M059J (cell line): ENCODE measurements around the gene ZNF699. TPM values are rescaled to one million over a fixed set of nuclear protein-coding genes. Genes with fewer than 3 reads are reported as not detected.
"Not testable (repeated sequence)": the region's sequence is repeated elsewhere in the genome, so short reads cannot be mapped to it uniquely, and the experiment has no call there.

ENCODE experiments used
- DNase-seq: peaks from one replicate; pipeline ENCODE4 v3.0.0-alpha.2; 2012; ENCODE audit warnings: low read depth
- total RNA-seq: library from RNA; depleted of rRNA; stranded (reverse); fragments of >200 nt; shearing (Covaris generic); gene quantifications from 2 replicates; pipeline ENCODE4 v1.2.3, GENCODE V29; 2014; rRNA removed

Gene ZNF699
- 5.9 and 18.5 TPM in 2 replicates for total RNA-seq

- peak; percentile 98 for DNase-seq
Observed at GRCh38 chr19:9309139-9309973, at the start of gene ZNF699. ZNF699 (minus strand) TSS chr19:9309838; CDS start chr19:9305119, 4,719 bp downstream.

GRCh38 chr19:9354651-9355050, 45.0 kb upstream of the ZNF699 start:
- DNase-seq = no peak

GRCh38 chr19:9353011-9353410, 43.4 kb upstream of the ZNF699 start:
- peak; percentile 21 for DNase-seq

- no peak for DNase-seq
Observed at GRCh38 chr19:9352505-9352904, 42.9 kb upstream of the ZNF699 start.

- DNase-seq = no peak
Observed at GRCh38 chr19:9348671-9349070, 39.0 kb upstream of the ZNF699 start.

GRCh38 chr19:9348253-9348652, 38.6 kb upstream of the ZNF699 start:
- no peak for DNase-seq

GRCh38 chr19:9345005-9345404, 35.4 kb upstream of the ZNF699 start:
- DNase-seq = no peak

GRCh38 chr19:9342610-9343304, 33.1 kb upstream of the ZNF699 start:
- no peak for DNase-seq

GRCh38 chr19:9329999-9330398, 20.4 kb upstream of the ZNF699 start:
- DNase-seq = no peak

GRCh38 chr19:9324584-9324962, 14.9 kb upstream of the ZNF699 start:
- DNase-seq = no peak

- DNase-seq = peak; percentile 96
Observed at GRCh38 chr19:9323919-9324583, 14.4 kb upstream of the ZNF699 start, which contains the start of gene ZNF559. ZNF559 (plus strand) TSS chr19:9324179; CDS start chr19:9338550, 14,371 bp downstream.

- peak; percentile 92 for DNase-seq
Observed at GRCh38 chr19:9323557-9323918, 13.9 kb upstream of the ZNF699 start.

GRCh38 chr19:9322201-9322600, 12.6 kb upstream of the ZNF699 start:
- not testable (repeated sequence) for DNase-seq

- DNase-seq = not testable (repeated sequence)
Observed at GRCh38 chr19:9321756-9322155, 12.1 kb upstream of the ZNF699 start.

- DNase-seq = no peak
Observed at GRCh38 chr19:9321338-9321737, 11.7 kb upstream of the ZNF699 start.

- DNase-seq = no peak
Observed at GRCh38 chr19:9313756-9314155, 4.1 kb upstream of the ZNF699 start.

- DNase-seq = peak; percentile 88
Observed at GRCh38 chr19:9309974-9310446, 372 bp upstream of the ZNF699 start.

- peak; percentile 33 for DNase-seq
Observed at GRCh38 chr19:9308091-9308770, 1.4 kb downstream of the ZNF699 start.

GRCh38 chr19:9306443-9306842, 3.2 kb downstream of the ZNF699 start:
- DNase-seq = peak; percentile 89

GRCh38 chr19:9296336-9296735, 13.3 kb downstream of the ZNF699 start:
- no peak for DNase-seq

GRCh38 chr19:9295411-9295849, 14.2 kb downstream of the ZNF699 start:
- DNase-seq = peak; percentile 13
